Esophagus squamous epithelium (tissue), 4 donors: ENCODE measurements around the gene SUPT4H1.

Source experiments
- CTCF ChIP-seq, 6 experiments: fragments of 450-650 bp in 4 of 6; fragments of 200-600 bp in 2 of 6; sonication (generic) in 2 of 6; IDR thresholded peaks; one replicate each; pipeline ENCODE4 v1.5.1; 2016 to 2019; ENCODE audit warnings: antibody characterized with exemption in 6 of 6, mild to moderate bottlenecking in 4 of 6, moderate library complexity in 4 of 6
- POLR2A ChIP-seq, 4 donors: fragments of 450-650 bp; IDR thresholded peaks; one replicate each; pipeline ENCODE4 v1.6.1; 2017; ENCODE audit warnings: antibody characterized with exemption in 4 of 4, mild to moderate bottlenecking in 4 of 4, moderate library complexity in 3 of 4

DNA sequence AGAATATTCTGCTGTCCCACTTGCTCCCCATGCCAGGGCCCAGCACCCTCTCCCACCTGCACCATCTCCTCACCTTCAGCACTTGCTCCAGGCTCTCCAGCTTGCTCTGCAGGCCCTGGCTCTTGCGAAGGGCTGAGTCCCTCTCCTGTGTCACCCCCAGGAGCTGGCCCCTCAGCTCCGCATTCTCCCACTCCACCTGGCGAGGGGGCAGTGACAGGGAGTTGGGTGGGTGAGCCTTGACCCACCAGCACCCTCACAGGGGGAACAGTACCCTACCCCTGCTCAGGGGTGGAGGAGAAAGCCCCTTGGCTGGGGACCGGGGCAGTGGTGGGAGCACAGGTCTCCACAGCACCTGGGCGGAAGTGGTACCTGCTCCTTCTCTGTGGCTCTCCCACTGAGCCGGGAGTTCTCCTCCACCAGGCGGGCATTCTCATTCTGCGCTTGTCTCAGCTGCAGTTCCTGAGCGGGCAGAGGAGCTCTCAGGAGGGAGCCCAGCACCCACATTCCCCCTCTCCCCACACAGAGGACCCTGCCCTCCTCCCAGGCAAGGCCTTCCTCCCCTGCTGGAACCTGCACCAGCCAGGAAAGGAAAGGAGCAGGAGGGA is 29.3 kb downstream of the SUPT4H1 start:
- TF ChIP-seq CTCF (IDR thresholded peaks at IDR 0.05) (no peak), POLR2A (IDR thresholded peaks at IDR 0.05) (no peak)
